ENCODE results near the gene GUCA1C. TPM values are rescaled to one million over a fixed set of nuclear protein-coding genes. Genes with fewer than 3 reads are reported as not detected.

The GUCA1C gene
- total and polyA plus RNA-seq, 2 of the 13 experiments (the other 11 are each of a cell fraction or from before 2014, with no cell fraction given), result not detected

GRCh38 chr3:108918866-108919265, 34.8 kb downstream of the GUCA1C start:
- 3% methylated on average over 3 of the region's 3 CpGs for WGBS (ENCODE audit: low lambda C conversion rate)
- no peak for TF ChIP-seq ARID4A (CRISPR knock-in tag; IDR thresholded peaks at IDR 0.05; ENCODE audit: borderline replicate concordance)
- no peak for TF ChIP-seq SP2 (CRISPR knock-in tag; IDR thresholded peaks at IDR 0.05)
- no peak for TF ChIP-seq ZNF441 (CRISPR knock-in tag; IDR thresholded peaks at IDR 0.05; ENCODE audit: borderline replicate concordance)
- TF ChIP-seq DPF2 (CRISPR knock-in tag; IDR thresholded peaks at IDR 0.05; ENCODE audit: borderline replicate concordance, low read depth), result no peak
- TF ChIP-seq ZFP41 (CRISPR knock-in tag; IDR thresholded peaks at IDR 0.05; ENCODE audit: borderline replicate concordance), result no peak
- no peak for TF ChIP-seq SRSF9 (IDR thresholded peaks at IDR 0.05; ENCODE audit: borderline replicate concordance, insufficient read depth, low read depth, low read length, poor library complexity, severe bottlenecking)
- no peak for TF ChIP-seq CEBPZ (IDR thresholded peaks at IDR 0.05; ENCODE audit: low read length)
- TF ChIP-seq ZNF225 (CRISPR knock-in tag; IDR thresholded peaks at IDR 0.05), result no peak
- no peak for TF ChIP-seq ZBTB42 (CRISPR knock-in tag; IDR thresholded peaks at IDR 0.05)
- TF ChIP-seq ZNF20 (CRISPR knock-in tag; IDR thresholded peaks at IDR 0.05), result no peak
- no peak for TF ChIP-seq ZKSCAN1 (IDR thresholded peaks at IDR 0.05; ENCODE audit: low read length)
- TF ChIP-seq MXD3 (CRISPR knock-in tag; IDR thresholded peaks at IDR 0.05), result no peak
- TF ChIP-seq FOXA3 (CRISPR knock-in tag; IDR thresholded peaks at IDR 0.05), result no peak
- no peak for TF ChIP-seq BATF2 (CRISPR knock-in tag; IDR thresholded peaks at IDR 0.05)
- TF ChIP-seq ZSCAN21 (CRISPR knock-in tag; IDR thresholded peaks at IDR 0.05; ENCODE audit: borderline replicate concordance), result no peak
- no peak for TF ChIP-seq ZNF136 (CRISPR knock-in tag; IDR thresholded peaks at IDR 0.05; ENCODE audit: low read depth)
- no peak for TF ChIP-seq ZNF788 (CRISPR knock-in tag; IDR thresholded peaks at IDR 0.05; ENCODE audit: borderline replicate concordance)

More at GRCh38 chr3:108918866-108919265, 34.8 kb downstream of the GUCA1C start:
- H3K36me3 ChIP-seq (replicated peaks in 1 of 2; ENCODE audit: control insufficient read depth in 1 of 2, insufficient read depth in 2 of 2, low read length in 2 of 2), result no peaks in the 10 kb centered on the region
- no peak overlapping the region for H3K27ac ChIP-seq (ENCODE audit: extremely low read length, insufficient read depth, low read length)
- H3K79me2 ChIP-seq (ENCODE audit: insufficient read depth, low read length), result no peaks in the 10 kb centered on the region
- no peaks in the 10 kb centered on the region for H3K4me1 ChIP-seq (ENCODE audit: insufficient read depth, low read length)
- DNase-seq (ENCODE audit: low spot score), result no peak
- POLR2A ChIA-PET, result no interaction called here
- H3K4me3 ChIP-seq (replicated peaks in 1 of 3; ENCODE audit: insufficient read depth in 1 of 3, low read depth in 2 of 3, low read length in 3 of 3), result no peak overlapping the region
- no peaks in the 10 kb centered on the region for H4K20me1 ChIP-seq (ENCODE audit: insufficient read depth, low read length)
- in situ Hi-C loops (cut with HindIII; ENCODE audit: extremely low pct_ligation_motif_present, low pct_unique_long_range_greater_than_20kb), result loop anchor here (5.0 to 10.0 kb wide), 2 partner anchors 247 to 424 kb away; no protein-coding TSS in a partner anchor
- no peak overlapping the region for H3K4me2 ChIP-seq (ENCODE audit: low read depth, low read length)
- no peak overlapping the region for H3K9ac ChIP-seq (ENCODE audit: insufficient read depth, low read depth, low read length)
- no peak for ATAC-seq
- intact Hi-C loops (cut with micrococcal nuclease; ENCODE audit: unreplicated experiment), result no loop called here
- no peaks in the 10 kb centered on the region for H3K9me3 ChIP-seq (ENCODE audit: low read length)
- CTCF ChIA-PET (ENCODE audit: low intra/inter-chr PET ratio, low total read pairs), result no interaction called here
- no peak overlapping the region for H2AFZ ChIP-seq (ENCODE audit: low read length)
- FAIRE-seq, result no peak
- BruUV-seq (replicated peaks), result no TSS peak
- H3K27me3 ChIP-seq (ENCODE audit: control insufficient read depth in 1 of 2, insufficient read depth in 2 of 2, low read length in 2 of 2), result no peaks in the 10 kb centered on the region
